ENCODE measurements around the gene SLC26A4.
"Not testable (repeated sequence)": the region's sequence is repeated elsewhere in the genome, so short reads cannot be mapped to it uniquely, and the experiment has no call there.

SLC26A4 gene
- 0 to 0.15 (median 0.04) reads per million in 4 donors for total RNA-seq

- peak in 1 of 5 donors; percentile 62 for DNase-seq
These were observed at the start of gene SLC26A4 for GRCh38 chr7:107660381-107661080. Gene SLC26A4 (plus strand): TSS chr7:107660828. CDS start chr7:107661642, 814 bp downstream.

GRCh38 chr7:107613439-107613838 is 47.2 kb upstream of the SLC26A4 start:
- DNase-seq: no peak

- no peak for DNase-seq
These were observed 46.7 kb upstream of the SLC26A4 start for GRCh38 chr7:107613948-107614347.

- DNase-seq: no peak
These were observed 46.2 kb upstream of the SLC26A4 start for GRCh38 chr7:107614425-107614824.

- no peak for DNase-seq
These were observed 44.5 kb upstream of the SLC26A4 start for GRCh38 chr7:107615910-107616680.

- peak in 1 of 5 donors; percentile 12 for DNase-seq
These were observed 38.2 kb upstream of the SLC26A4 start for GRCh38 chr7:107622429-107622828.

GRCh38 chr7:107622894-107623293 is 37.7 kb upstream of the SLC26A4 start:
- DNase-seq: no peak

GRCh38 chr7:107627002-107627401 is 33.6 kb upstream of the SLC26A4 start:
- DNase-seq: no peak

- no peak for DNase-seq
These were observed 32.1 kb upstream of the SLC26A4 start for GRCh38 chr7:107628461-107629064.

GRCh38 chr7:107630342-107630741 is 30.3 kb upstream of the SLC26A4 start:
- DNase-seq: no peak

GRCh38 chr7:107631588-107632491 is 28.8 kb upstream of the SLC26A4 start:
- DNase-seq: no peak

GRCh38 chr7:107632492-107632865 is 28.1 kb upstream of the SLC26A4 start:
- DNase-seq: no peak

GRCh38 chr7:107638594-107638993 is 22.0 kb upstream of the SLC26A4 start:
- no peak for DNase-seq

- not testable (repeated sequence) for DNase-seq
These were observed 21.6 kb upstream of the SLC26A4 start for GRCh38 chr7:107639070-107639469.

GRCh38 chr7:107641676-107642075 is 19.0 kb upstream of the SLC26A4 start:
- DNase-seq: no peak

- DNase-seq: no peak
These were observed 18.1 kb upstream of the SLC26A4 start for GRCh38 chr7:107642501-107642900.

GRCh38 chr7:107643407-107643806 is 17.2 kb upstream of the SLC26A4 start:
- no peak for DNase-seq

- no peak for DNase-seq
These were observed 16.7 kb upstream of the SLC26A4 start for GRCh38 chr7:107643938-107644308.

- no peak for DNase-seq
These were observed 16.2 kb upstream of the SLC26A4 start for GRCh38 chr7:107644309-107644974.

- DNase-seq: no peak
These were observed 8.0 kb upstream of the SLC26A4 start for GRCh38 chr7:107652642-107653041.

- DNase-seq: no peak
These were observed 2.2 kb upstream of the SLC26A4 start for GRCh38 chr7:107658467-107658866.

- DNase-seq: peak in 1 of 5 donors; percentile 91
These were observed 962 bp upstream of the SLC26A4 start for GRCh38 chr7:107659666-107660065.
